UCSD-AML1 (cell line): ENCODE measurements around the gene SLC29A2.
A peak's percentile ranks its signal among the peaks of the same experiment; 100 is the strongest.
"Not testable (repeated sequence)": the region's sequence is repeated elsewhere in the genome, so short reads cannot be mapped to it uniquely, and the experiment has no call there.

Source experiments
- DNase-seq: peaks from one replicate; lab custom pipeline; 2025; ENCODE audit not compliant: unreplicated experiment; lab: John Stamatoyannopoulos, UW

The SLC29A2 gene

DNA sequence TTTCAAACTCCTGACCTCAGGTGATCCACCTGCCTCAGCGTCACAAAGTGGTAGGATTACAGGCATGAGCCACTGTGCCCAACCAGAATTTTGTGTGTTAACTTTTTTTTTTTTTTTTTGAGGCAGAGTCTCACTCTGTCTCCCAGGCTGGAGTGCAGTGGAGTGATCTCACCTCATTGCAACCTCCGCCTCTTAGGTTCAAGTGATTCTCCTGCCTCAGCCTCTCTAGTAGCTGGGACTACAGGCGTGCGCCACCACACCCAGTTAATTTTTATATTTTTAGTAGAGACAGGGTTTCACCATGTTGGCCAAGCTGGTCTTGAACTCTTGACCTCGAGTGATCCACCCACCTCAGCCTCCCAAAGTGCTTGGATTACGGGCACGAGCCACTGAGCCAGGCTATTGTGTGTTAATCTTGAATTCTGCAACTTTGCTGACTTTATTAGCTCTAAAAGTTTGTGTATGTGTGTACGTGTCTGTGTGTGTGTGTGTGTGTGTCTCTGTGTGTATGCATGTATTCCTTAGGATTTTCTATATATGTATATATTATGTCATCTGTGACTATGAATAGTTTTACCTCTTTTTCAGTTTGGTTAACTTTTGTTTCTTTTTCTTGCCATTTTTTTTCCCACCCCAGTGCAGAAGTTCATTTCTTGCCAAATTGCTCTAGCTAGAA is 20.9 kb downstream of the SLC29A2 start:
- DNase-seq, result not testable (repeated sequence)

DNA sequence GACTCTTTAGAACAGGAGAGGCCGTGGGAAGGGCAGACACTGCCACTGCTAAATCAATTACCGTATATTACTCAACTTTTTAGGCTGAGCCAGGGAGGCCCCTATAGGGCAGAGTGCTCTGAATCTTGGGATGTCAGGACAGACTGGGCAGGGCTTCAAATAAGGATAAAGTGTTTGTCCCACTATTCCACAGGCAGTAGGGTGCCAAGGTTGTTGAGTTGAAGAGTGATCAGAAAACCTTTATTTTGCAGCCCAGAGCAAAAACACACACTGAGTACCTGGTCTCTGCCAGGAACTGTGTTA is 22.5 kb downstream of the SLC29A2 start:
- DNase-seq, result no peak

DNA sequence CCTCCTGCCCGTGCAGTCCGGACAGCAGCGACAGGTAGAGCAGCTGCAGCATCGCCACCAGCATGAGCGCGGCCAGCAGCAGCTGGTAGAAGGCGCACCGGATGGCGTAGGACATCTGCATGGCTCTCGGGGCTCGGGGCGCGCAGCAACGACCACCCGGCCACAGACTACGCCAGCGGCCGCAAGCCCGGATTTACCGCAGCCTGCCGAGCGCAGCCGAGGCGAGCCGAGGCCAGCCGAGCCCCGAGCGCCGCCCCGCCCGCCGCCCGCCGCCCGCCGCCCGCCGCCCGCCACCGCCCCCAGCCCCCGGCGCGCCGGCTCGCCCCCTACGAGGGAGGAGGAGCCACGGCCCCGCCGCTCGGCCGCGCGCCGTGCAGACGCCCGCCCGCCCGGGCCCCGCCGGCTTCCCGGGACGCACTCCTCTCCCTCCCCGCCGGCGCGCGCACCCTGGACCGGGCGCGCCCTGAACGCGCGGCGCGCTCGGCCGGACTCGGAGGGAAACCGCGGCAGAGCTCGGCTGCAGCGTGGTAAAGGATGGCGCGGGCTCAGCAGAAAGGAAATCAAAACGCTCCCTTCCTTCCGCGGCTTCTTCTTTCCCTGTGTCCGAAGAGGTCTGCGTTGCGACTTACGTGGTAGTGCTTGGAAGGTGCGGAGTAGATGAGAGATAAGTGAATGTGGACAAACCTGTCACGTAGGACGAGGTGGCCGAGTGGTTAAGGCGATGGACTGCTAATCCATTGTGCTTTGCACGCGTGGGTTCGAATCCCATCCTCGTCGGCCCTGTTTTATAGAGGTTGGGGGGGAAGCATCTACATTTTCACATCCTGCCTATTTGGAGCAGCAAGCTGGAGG is 23.9 kb downstream of the SLC29A2 start, which contains the start of gene B4GAT1:
Gene B4GAT1 (minus strand): TSS at position 205 of the 852 bp plus-strand sequence. CDS start 84 bp downstream, at position 121.
- DNase-seq, result peak; percentile 90

DNA sequence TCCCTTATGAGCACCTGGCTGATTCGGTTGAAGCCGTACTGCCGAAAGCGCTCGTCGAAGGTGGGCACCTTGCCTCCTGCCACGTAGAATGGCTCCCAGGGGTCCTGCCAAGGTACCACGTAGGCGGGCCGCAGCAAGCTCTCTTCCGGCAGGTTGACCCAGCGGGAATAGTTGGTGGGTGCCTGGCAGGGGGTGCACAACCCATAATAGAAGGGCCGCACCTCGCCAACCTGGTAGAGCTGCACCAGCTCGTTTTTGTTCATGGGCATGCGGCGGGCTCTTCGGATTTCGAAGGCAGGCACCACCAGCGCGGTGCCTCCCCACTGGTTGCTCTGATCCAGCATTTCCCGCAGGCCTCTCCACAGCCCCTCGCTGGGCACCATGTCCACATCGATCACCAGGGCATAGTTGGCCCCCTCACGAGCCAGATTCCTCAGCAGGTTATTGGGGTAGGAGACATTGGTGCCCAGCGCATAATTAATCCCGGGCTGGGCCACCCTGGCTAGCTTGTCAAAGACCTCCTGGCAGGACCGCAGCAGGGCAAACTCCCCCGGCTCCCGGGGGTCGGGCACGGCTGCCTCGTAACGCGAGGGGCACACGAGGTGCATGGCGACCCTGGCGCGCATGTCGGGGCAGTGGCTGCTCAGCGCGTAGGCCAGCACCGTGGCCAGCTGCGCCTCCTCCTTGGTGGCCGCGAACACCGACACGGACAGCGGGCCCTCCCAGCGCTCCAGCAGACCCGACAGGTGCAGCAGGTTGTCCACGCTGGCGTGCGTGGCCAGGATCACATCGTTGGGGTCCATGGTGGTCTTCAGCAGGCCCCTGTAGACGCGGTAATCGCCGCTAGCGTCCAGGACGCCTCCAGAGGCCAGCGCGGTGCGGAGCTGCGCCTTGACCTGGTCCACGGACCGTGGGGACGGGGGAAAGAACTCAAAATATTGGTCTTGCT is 24.8 kb downstream of the SLC29A2 start:
- no peak for DNase-seq

GRCh38 chr11:66345316-66345649 is 26.3 kb downstream of the SLC29A2 start:
- DNase-seq, result no peak

DNA sequence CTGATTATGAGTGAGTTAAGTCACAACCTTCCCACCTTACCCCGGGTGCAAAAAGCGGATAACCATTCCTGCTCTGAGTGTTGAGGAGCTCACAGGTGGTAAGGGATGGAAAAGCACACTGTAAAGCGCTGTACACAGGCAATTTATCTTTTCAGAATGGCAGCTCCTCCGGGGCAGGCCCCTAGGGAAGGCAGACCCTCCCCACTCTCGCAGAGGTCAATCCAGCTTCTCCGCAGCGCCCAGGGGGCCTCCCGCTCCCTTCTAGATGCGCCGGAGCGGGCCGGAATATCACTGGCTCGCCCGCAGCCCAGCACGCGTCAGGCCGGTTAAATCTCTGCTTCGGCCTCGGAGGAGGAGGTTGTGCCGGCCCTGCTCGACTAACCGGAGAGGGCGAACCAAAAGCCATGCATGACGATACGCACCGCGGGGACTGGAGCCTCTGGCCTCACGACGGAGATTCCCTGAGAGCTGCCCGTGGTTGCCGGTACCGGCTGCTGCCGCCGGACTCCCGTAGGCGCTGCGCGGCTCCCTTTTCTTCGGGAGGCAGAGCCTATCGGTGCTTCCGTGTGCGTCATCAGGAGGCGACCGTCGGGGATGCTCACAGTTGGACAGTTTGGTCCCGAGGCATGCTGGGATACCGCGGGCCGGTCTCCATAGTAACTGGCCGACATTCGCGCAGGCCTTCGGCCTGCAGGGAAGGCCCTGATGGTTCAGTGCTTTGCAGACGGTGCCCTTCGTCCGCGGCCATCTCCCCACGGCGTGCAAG is 26.8 kb downstream of the SLC29A2 start, which contains the start of gene BRMS1:
Gene BRMS1 (minus strand): TSS at position 555 of the 766 bp plus-strand sequence. CDS start 2,870 bp downstream, outside the sequence.
- DNase-seq, result peak; percentile 93

DNA sequence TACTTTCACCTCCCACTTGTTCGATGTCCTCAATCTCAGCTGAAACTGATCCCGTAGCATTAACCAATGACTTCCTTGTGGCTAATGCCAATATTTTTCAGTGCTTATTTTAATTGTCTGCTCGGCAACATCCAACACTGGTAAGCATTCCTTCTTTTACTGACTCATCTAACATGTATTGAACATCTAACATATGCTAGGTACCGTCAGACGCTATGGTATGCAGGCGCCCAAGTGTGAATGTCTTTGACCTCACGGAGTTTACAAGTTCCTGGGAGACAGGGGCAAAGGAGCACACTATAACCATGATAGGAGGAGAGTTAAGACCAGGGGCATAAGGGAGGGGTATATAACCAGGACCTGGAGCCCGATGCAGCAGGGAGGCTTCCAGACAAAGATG is 28.4 kb downstream of the SLC29A2 start:
- DNase-seq, result no peak

GRCh38 chr11:66341502-66342126 is 29.9 kb downstream of the SLC29A2 start:
- DNase-seq, result no peak

DNA sequence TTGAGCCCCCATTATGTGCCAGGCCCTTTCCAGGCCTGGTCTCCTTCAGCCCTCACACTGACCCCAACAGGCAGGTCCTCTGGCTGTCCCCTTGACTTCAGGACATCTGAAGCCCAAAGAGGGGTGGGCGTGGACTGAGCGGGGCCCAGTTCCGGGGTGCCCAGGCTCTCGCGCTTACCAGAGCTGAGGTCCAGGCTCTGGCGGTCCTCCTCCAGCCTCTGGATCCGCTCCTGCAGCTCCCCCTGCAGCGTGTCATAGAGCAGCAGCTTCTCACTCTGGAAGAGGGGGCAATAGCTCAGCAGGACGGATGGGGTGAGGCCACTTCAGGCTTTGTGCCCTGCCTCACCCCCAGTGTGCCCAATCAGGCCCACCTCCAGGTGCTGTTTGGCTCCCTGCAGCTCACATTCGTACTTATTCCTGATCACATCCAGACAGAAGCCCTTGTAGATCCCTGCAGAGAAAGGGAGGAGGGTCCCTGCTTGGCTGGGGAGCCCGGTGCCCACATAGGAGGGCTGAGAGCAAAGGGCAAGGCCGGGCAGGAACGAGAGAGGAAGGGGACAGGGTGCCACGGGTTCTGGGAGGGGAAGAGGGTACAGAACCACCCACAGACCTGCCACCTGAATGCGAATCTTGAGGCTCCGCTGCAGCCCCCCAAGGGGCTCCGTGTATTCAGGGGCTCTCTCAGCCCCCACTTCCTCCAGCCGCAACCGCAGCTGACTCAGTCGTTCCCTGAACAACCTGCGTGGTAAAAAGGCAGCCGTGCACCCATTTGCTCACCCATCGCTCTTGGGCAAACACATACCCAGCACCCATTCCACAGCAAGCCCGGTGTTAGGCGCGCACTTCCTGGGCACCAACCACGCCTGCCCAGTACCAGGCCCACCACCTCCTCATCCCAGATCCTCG is 30.7 kb downstream of the SLC29A2 start:
- DNase-seq, result no peak

DNA sequence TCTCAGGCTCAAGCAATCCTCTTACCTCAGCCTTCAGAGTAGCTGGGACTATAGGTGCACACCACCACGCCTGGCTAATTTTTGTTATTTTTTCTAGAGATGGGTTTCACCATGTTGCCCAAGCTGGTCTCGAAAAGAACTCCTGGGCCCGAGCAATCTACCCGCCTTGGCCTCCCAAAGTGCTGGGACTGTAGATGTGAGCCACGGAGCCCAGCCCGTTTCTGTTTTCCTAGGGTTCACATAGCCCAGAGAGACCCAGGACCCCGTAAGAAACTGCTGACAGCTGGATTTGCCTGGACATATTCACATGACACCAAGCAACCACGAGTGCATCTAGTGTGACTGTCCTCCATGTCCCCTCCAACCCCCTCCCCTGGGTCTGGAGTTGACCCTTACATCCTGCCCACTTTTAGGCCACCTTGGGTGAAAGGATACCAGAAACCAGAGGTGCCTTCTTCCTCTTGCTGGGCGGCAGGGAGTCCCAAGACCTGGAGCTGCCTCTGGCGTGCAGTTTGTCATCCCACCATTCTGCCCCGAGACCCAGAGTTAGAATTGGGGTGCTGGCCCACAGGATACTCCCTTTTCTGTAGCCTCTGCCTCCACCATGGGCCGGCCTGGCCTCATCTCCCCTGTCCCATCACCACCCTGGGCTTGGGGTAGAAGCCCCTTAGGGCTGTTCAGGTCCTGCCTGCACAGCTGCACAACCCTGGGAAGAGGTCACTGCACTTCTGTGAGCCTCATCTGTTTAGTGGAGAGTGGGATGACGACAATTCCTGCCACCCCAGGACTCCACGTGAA is 31.7 kb downstream of the SLC29A2 start:
- DNase-seq, result no peak

DNA sequence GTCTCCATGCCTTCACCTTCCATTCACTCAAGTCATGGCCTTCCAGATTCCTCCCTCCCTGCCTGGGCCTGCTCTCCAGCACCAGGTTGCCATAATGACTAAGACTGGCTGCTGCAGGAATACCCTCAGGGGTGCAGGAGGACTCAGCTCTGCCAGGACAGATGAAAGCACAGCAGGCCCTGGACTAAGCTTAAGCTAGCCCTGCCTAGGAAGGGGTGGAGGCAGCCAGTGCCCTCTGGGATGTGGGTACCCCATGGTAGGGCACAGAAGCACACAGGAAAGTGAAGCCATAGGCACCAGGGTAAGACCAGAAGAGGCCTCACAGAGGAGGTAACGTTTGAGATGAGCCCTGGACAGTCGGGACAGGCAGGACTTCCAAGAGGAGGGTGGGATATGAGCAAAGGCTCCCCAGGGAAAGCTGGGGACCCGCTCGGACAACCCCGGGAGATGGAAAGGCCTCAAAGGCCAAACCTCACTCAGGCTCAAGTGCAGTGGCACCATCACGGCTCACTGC is 32.3 kb downstream of the SLC29A2 start:
- no peak for DNase-seq

GRCh38 chr11:66338276-66339161 is 33.0 kb downstream of the SLC29A2 start:
- no peak for DNase-seq

GRCh38 chr11:66337103-66337899 is 34.3 kb downstream of the SLC29A2 start:
- no peak for DNase-seq

DNA sequence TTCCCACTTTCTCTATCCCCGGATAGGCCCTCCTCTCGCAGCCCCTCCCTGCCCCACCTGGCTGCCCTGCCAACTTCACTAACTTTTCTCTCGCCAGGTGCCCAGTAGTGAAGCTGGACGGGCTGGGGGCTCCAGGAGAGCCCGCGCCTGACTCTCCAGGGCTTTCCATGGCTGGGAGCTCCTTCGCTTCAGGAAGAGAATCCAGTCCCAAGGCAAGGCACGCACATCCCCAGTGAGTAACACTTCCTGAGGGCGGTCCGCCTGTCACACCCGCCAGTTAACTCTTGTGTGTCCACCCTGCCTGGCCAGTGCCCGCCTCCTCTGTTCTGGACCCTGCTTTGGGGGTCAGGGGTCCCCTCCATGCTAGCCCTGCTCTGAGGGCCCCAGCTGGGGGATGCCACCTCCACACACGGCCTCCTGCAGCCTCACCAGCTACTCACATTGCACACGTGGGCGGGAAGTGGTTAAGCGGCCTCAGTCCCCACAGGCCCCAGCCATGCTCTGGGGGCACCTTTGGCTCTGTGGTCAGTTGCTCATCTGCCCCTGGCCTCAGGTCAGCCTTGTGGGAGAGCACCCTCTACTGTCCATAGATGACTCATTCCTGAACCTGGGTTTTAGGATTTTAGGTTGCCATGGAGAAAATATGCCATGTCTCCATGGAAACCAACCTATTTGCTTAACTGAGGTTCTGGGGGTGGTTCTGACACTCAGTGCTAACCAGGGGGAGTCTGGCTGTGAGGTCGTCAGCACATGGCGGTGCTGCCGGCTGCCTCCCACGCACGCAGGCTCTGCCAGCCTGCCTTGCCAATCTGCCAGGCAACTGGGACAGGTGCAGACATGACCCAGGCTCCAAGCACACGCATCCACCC is 35.1 kb downstream of the SLC29A2 start, which contains the start of gene RIN1:
Gene RIN1 (minus strand): TSS at position 201 of the 869 bp plus-strand sequence. CDS start 32 bp downstream, at position 169.
- peak; percentile 60 for DNase-seq
